GM21528 (cell line): ENCODE data around the gene LRP6.

Experiments
- ATAC-seq: cut with Tn5 transposase; IDR thresholded peaks from one replicate; pipeline ENCODE4 v1.9.1; 2021; ENCODE audit warnings: mild to moderate bottlenecking, moderate library complexity; ENCODE audit not compliant: unreplicated experiment, low FRiP score

Gene LRP6

GRCh38 chr12:12217018-12217359, 49.9 kb downstream of the LRP6 start:
- ATAC-seq = no peak

- no peak for ATAC-seq
Measured at GRCh38 chr12:12216349-12217017, 50.4 kb downstream of the LRP6 start.

- no peak for ATAC-seq
Measured at GRCh38 chr12:12214635-12215131, 52.2 kb downstream of the LRP6 start.

GRCh38 chr12:12214201-12214600, 52.6 kb downstream of the LRP6 start:
- ATAC-seq = no peak

- ATAC-seq = no peak
Measured at GRCh38 chr12:12212769-12213168, 54.1 kb downstream of the LRP6 start.

GRCh38 chr12:12210983-12211382, 55.9 kb downstream of the LRP6 start:
- ATAC-seq = no peak

- ATAC-seq = no peak
Measured at GRCh38 chr12:12210416-12210815, 56.4 kb downstream of the LRP6 start.

GRCh38 chr12:12209675-12210074, 57.2 kb downstream of the LRP6 start:
- no peak for ATAC-seq

GRCh38 chr12:12209043-12209442, 57.8 kb downstream of the LRP6 start:
- ATAC-seq = no peak

- ATAC-seq = no peak
Measured at GRCh38 chr12:12207746-12208145, 59.1 kb downstream of the LRP6 start.

GRCh38 chr12:12206776-12207388, 60.0 kb downstream of the LRP6 start:
- ATAC-seq = no peak

- ATAC-seq = no peak
Measured at GRCh38 chr12:12202747-12203146, 64.1 kb downstream of the LRP6 start.

GRCh38 chr12:12202105-12202504, 64.7 kb downstream of the LRP6 start:
- no peak for ATAC-seq

GRCh38 chr12:12201274-12201758, 65.5 kb downstream of the LRP6 start:
- ATAC-seq = no peak

- no peak for ATAC-seq
Measured at GRCh38 chr12:12200363-12200762, 66.5 kb downstream of the LRP6 start.

- no peak for ATAC-seq
Measured at GRCh38 chr12:12198124-12198523, 68.7 kb downstream of the LRP6 start.

GRCh38 chr12:12197128-12197527, 69.7 kb downstream of the LRP6 start:
- ATAC-seq = no peak

GRCh38 chr12:12195516-12195915, 71.3 kb downstream of the LRP6 start:
- no peak for ATAC-seq

GRCh38 chr12:12195081-12195480, 71.8 kb downstream of the LRP6 start:
- no peak for ATAC-seq

GRCh38 chr12:12194206-12194605, 72.6 kb downstream of the LRP6 start:
- ATAC-seq = no peak

- ATAC-seq = no peak
Measured at GRCh38 chr12:12191008-12191407, 75.8 kb downstream of the LRP6 start.
